Suprapubic skin (tissue), 4 donors: ENCODE data around the gene FCN2.

Experiments used
- CTCF ChIP-seq, 2 donors: fragments of 200-600 bp in 1 of 2; fragments of 450-650 bp in 1 of 2; sonication (generic) in 1 of 2; IDR thresholded peaks; one replicate each; pipeline ENCODE4 v1.5.1; 2016 to 2019; ENCODE audit warnings: antibody characterized with exemption in 2 of 2, mild to moderate bottlenecking in 1 of 2, moderate library complexity in 1 of 2
- POLR2A ChIP-seq, 2 donors: fragments of 450-650 bp; IDR thresholded peaks; one replicate each; pipeline ENCODE4 v1.6.1; 2017; ENCODE audit warnings: antibody characterized with exemption in 2 of 2, mild to moderate bottlenecking in 2 of 2, moderate library complexity in 2 of 2
- POLR2AphosphoS5 ChIP-seq, 3 donors: sonication (generic); formaldehyde crosslinking; IDR thresholded peaks; one replicate each; pipeline ENCODE4 v1.6.1; 2017; ENCODE audit warnings: antibody characterized with exemption in 3 of 3

- no peak for TF ChIP-seq CTCF (IDR thresholded peaks at IDR 0.05)
- TF ChIP-seq POLR2A (IDR thresholded peaks at IDR 0.05), result no peak
- TF ChIP-seq POLR2AphosphoS5 (IDR thresholded peaks at IDR 0.05), result no peak
These were observed 736 bp upstream of the FCN2 start for GRCh38 chr9:134879664-134880483.
